Neural progenitor cell (in vitro differentiated cells): ENCODE data around the gene USP15. TPM values are rescaled to one million over a fixed set of nuclear protein-coding genes. Genes with fewer than 3 reads are reported as not detected.

Source experiments
- DNase-seq: peaks from one replicate; pipeline ENCODE4 v3.0.0-alpha.2; 2016; ENCODE audit warnings: low spot score
- H2AFZ ChIP-seq: fragments of 200-600 bp; sonication (generic); replicated peaks from 2 replicates; pipeline ENCODE4 v1.6.1; 2016; ENCODE audit warnings: antibody characterized with exemption
- H3F3A ChIP-seq: fragments of 200-600 bp; sonication (generic); 2 replicates; pipeline ENCODE4 v1.6.1; 2016; ENCODE audit warnings: antibody characterized with exemption, low read depth
- H3K27ac ChIP-seq: fragments of 200-600 bp; sonication (generic); 2 replicates; pipeline ENCODE4 v1.5.1; 2016; ENCODE audit warnings: mild to moderate bottlenecking
- H3K27me3 ChIP-seq: fragments of 200-600 bp; sonication (generic); 2 replicates; pipeline ENCODE4 v1.6.1; 2016; ENCODE audit warnings: mild to moderate bottlenecking, moderate library complexity
- H3K36me3 ChIP-seq: fragments of 200-600 bp; sonication (generic); 2 replicates; pipeline ENCODE4 v1.5.1; 2016
- H3K4me1 ChIP-seq: fragments of 200-600 bp; sonication (generic); 2 replicates; pipeline ENCODE4 v1.6.1; 2016; ENCODE audit warnings: mixed run types
- H3K4me2 ChIP-seq: fragments of 200-600 bp; sonication (generic); 2 replicates; pipeline ENCODE4 v1.6.1; 2016
- H3K4me3 ChIP-seq: fragments of 200-600 bp; sonication (generic); 2 replicates; pipeline ENCODE4 v1.5.1; 2016
- H3K79me2 ChIP-seq: fragments of 200-600 bp; sonication (generic); 2 replicates; pipeline ENCODE4 v1.6.1; 2016; ENCODE audit warnings: low read depth
- H3K9ac ChIP-seq: fragments of 200-600 bp; sonication (generic); 2 replicates; pipeline ENCODE4 v1.6.1; 2016
- H3K9me3 ChIP-seq: fragments of 200-600 bp; sonication (generic); 2 replicates; pipeline ENCODE4 v1.5.1; 2016; ENCODE audit warnings: low read depth
- H4K20me1 ChIP-seq: fragments of 200-600 bp; sonication (generic); 2 replicates; pipeline ENCODE4 v1.6.1; 2016; ENCODE audit warnings: low read depth
- H3K27ac Mint-ChIP-seq: 3 replicates; pipeline ENCODE4 v1.8.0; 2021; ENCODE audit warnings: mixed read lengths
- H3K27me3 Mint-ChIP-seq: 2 replicates; pipeline ENCODE4 v1.8.0; 2022; ENCODE audit warnings: low read depth, mild to moderate bottlenecking, inconsistent platforms, moderate library complexity, mixed read lengths; ENCODE audit not compliant: insufficient read depth
- H3K36me3 Mint-ChIP-seq: 3 replicates; pipeline ENCODE4 v1.8.0; 2021; ENCODE audit warnings: mixed read lengths
- H3K4me1 Mint-ChIP-seq: 3 replicates; pipeline ENCODE4 v1.8.0; 2021; ENCODE audit warnings: mixed read lengths
- H3K4me3 Mint-ChIP-seq: 3 replicates; pipeline ENCODE4 v1.8.0; 2021; ENCODE audit warnings: mild to moderate bottlenecking, moderate library complexity, mixed read lengths
- H3K9me3 Mint-ChIP-seq: 3 replicates; pipeline ENCODE4 v1.8.0; 2020; ENCODE audit warnings: mixed read lengths
- EZH2 ChIP-seq: fragments of 200-600 bp; sonication (generic); IDR thresholded peaks from 2 replicates; pipeline ENCODE4 v1.6.1; 2017; ENCODE audit warnings: antibody characterized with exemption, mild to moderate bottlenecking, moderate library complexity
- EZH2phosphoT487 ChIP-seq: fragments of 200-600 bp; sonication (generic); IDR thresholded peaks from 2 replicates; pipeline ENCODE4 v1.6.1; 2017; ENCODE audit warnings: antibody characterized with exemption
- total RNA-seq: library from RNA; depleted of rRNA; stranded (reverse); fragments of >200 nt; gene quantifications from 2 replicates; pipeline ENCODE4 v1.2.3, GENCODE V29; 2015; ENCODE audit warnings: low replicate concordance
- TF ChIP-seq, protein P1 (sequence below): fragments of 200-600 bp; sonication (generic); IDR thresholded peaks from 2 replicates; pipeline ENCODE4 v1.5.1; 2017; ENCODE audit warnings: antibody characterized with exemption, mild to moderate bottlenecking

USP15 gene
- total RNA-seq, 1 donor from 2014 or later: 36.0 TPM

DNA sequence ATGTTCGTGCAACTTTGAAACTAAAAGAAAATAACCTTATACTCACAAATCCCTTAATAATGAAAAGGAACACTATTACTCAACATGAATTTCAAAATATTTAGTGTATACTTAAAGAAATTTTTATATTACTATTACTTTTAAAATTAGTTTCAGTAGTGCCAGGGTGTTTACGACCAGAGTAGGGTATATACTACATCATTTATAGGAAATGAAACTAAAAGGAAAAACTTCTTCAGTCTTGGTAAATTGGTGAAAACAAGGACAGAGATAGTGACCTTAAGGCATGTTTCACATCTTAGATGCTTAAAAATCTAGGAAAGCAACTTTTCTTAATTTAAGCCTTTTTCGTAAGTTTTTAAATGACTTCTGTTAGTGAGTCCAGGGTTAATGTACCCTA lies 4.5 kb downstream of the USP15 start:
- peaks cover 22% of the 10 kb centered on the region for H4K20me1 ChIP-seq
- H3K9ac ChIP-seq: no peak overlapping the region
- Mint-ChIP-seq H3K27me3 (no peaks in the 10 kb centered on the region), H3K36me3 (no peaks in the 10 kb centered on the region), H3K9me3 (no peaks in the 10 kb centered on the region), H3K4me1 (peaks cover 7% of the 10 kb centered on the region), H3K27ac (no peak overlapping the region), H3K4me3 (no peak overlapping the region)
- TF ChIP-seq EZH2phosphoT487 (no peak), EZH2 (no peak)
- TF ChIP-seq, protein P1, sequence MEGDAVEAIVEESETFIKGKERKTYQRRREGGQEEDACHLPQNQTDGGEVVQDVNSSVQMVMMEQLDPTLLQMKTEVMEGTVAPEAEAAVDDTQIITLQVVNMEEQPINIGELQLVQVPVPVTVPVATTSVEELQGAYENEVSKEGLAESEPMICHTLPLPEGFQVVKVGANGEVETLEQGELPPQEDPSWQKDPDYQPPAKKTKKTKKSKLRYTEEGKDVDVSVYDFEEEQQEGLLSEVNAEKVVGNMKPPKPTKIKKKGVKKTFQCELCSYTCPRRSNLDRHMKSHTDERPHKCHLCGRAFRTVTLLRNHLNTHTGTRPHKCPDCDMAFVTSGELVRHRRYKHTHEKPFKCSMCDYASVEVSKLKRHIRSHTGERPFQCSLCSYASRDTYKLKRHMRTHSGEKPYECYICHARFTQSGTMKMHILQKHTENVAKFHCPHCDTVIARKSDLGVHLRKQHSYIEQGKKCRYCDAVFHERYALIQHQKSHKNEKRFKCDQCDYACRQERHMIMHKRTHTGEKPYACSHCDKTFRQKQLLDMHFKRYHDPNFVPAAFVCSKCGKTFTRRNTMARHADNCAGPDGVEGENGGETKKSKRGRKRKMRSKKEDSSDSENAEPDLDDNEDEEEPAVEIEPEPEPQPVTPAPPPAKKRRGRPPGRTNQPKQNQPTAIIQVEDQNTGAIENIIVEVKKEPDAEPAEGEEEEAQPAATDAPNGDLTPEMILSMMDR: no peak
- H3F3A ChIP-seq: peaks cover 9% of the 10 kb centered on the region
- H3K9me3 ChIP-seq: no peaks in the 10 kb centered on the region
- H3K36me3 ChIP-seq: no peaks in the 10 kb centered on the region
- H3K4me3 ChIP-seq: no peak overlapping the region
- H3K79me2 ChIP-seq: peaks cover 93% of the 10 kb centered on the region
- no peak overlapping the region for H3K4me2 ChIP-seq
- no peak for DNase-seq
- H3K27me3 ChIP-seq: no peaks in the 10 kb centered on the region
- peaks cover 8% of the 10 kb centered on the region for H3K4me1 ChIP-seq
- H3K27ac ChIP-seq: no peak overlapping the region
- no peak overlapping the region for H2AFZ ChIP-seq

DNA sequence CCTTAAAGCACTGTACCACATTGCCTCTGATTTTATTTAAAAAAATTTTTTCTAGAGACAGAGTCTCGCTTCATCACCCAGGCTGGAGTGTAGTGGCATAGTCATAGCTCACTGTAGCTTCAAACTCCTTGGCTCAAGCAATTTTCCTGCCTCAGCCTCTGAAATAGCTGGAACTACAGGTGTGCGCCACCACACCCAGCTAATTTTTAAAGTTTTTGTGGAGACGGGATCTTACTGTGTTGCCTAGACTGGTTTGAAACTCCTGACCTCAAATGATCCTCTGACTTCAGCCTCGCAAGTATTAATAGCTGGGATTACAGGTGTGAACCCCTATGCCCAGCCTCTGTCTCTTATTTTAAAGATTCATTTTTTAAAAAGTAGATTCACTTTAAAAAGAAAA lies 5.3 kb downstream of the USP15 start:
- no peak overlapping the region for H3K27ac Mint-ChIP-seq
- DNase-seq: no peak
- no peaks in the 10 kb centered on the region for H3K9me3 Mint-ChIP-seq
- peaks cover 29% of the 10 kb centered on the region for H4K20me1 ChIP-seq
- H3K79me2 ChIP-seq: peaks cover 98% of the 10 kb centered on the region
- H3K9ac ChIP-seq: no peak overlapping the region
- no peak overlapping the region for H2AFZ ChIP-seq
- H3K4me1 Mint-ChIP-seq: peaks cover 7% of the 10 kb centered on the region
- H3F3A ChIP-seq: peaks cover 6% of the 10 kb centered on the region
- H3K36me3 Mint-ChIP-seq: no peaks in the 10 kb centered on the region
- H3K9me3 ChIP-seq: no peaks in the 10 kb centered on the region
- no peak overlapping the region for H3K4me3 ChIP-seq
- H3K27me3 ChIP-seq: no peaks in the 10 kb centered on the region
- no peak overlapping the region for H3K4me2 ChIP-seq
- no peak overlapping the region for H3K4me3 Mint-ChIP-seq
- peaks cover 8% of the 10 kb centered on the region for H3K4me1 ChIP-seq
- no peaks in the 10 kb centered on the region for H3K36me3 ChIP-seq
- no peak overlapping the region for H3K27ac ChIP-seq
- no peaks in the 10 kb centered on the region for H3K27me3 Mint-ChIP-seq
- TF ChIP-seq EZH2phosphoT487: no peak
- TF ChIP-seq, protein P1: no peak
- TF ChIP-seq EZH2: no peak

DNA sequence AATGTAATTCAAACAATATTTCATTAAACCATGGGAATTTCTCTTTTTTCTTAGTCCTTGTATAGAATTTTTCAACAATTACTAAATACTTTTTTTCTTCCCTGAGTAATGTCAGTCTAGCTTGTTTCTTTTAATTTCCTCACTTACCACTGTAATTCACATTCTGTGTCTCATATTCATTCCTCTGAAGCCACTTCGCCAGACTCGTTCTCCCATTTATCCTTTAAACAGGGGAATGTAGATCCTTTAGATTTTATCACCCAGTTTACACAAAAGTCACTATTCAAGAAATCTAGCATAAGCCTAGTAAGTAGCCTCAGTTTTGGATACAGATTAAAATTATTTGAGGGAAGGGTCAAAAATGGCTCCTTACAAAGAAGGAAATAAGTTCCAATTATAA lies 6.8 kb downstream of the USP15 start:
- no peaks in the 10 kb centered on the region for H3K36me3 ChIP-seq
- no peaks in the 10 kb centered on the region for H3K4me1 ChIP-seq
- Mint-ChIP-seq H3K27ac (no peak overlapping the region), H3K9me3 (no peaks in the 10 kb centered on the region), H3K36me3 (no peaks in the 10 kb centered on the region), H3K4me1 (peaks cover 2% of the 10 kb centered on the region), H3K27me3 (no peaks in the 10 kb centered on the region), H3K4me3 (no peak overlapping the region)
- no peak overlapping the region for H3K4me2 ChIP-seq
- H3F3A ChIP-seq: no peaks in the 10 kb centered on the region
- H3K27ac ChIP-seq: no peak overlapping the region
- no peak overlapping the region for H2AFZ ChIP-seq
- peaks cover 30% of the 10 kb centered on the region for H4K20me1 ChIP-seq
- no peak overlapping the region for H3K4me3 ChIP-seq
- no peaks in the 10 kb centered on the region for H3K9me3 ChIP-seq
- H3K27me3 ChIP-seq: no peaks in the 10 kb centered on the region
- peaks cover 98% of the 10 kb centered on the region for H3K79me2 ChIP-seq
- DNase-seq: no peak
- no peak overlapping the region for H3K9ac ChIP-seq
- TF ChIP-seq EZH2phosphoT487: no peak

DNA sequence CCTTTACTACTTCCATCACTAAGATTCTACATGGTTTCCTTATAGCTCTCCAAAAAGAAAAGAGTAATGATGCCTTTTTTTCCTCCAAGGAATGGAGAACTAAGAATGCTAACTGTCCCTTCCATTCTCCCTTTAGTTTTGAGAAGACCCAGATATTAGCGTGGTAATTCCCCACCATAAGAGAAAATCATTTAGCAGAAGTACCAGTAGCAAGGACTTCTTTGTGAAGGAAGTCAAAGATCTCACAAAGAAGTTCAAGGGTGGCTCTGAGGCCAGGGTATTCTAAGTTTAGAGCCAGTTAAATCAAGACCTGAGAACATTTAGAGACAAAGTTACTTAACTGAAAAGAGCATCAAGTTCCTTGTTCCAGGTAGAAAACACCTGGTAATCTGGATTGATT lies 7.3 kb downstream of the USP15 start:
- Mint-ChIP-seq H3K9me3 (no peaks in the 10 kb centered on the region), H3K4me3 (no peak overlapping the region), H3K27me3 (no peaks in the 10 kb centered on the region), H3K27ac (no peak overlapping the region), H3K4me1 (no peaks in the 10 kb centered on the region), H3K36me3 (no peaks in the 10 kb centered on the region)
- Histone ChIP-seq H3K4me1 (no peaks in the 10 kb centered on the region), H3K4me3 (no peak overlapping the region), H3K27ac (no peak overlapping the region), H3F3A (no peaks in the 10 kb centered on the region), H3K79me2 (peaks cover 98% of the 10 kb centered on the region), H3K9me3 (no peaks in the 10 kb centered on the region), H3K27me3 (no peaks in the 10 kb centered on the region), H4K20me1 (peaks cover 30% of the 10 kb centered on the region), H3K36me3 (no peaks in the 10 kb centered on the region), H3K4me2 (no peak overlapping the region), H3K9ac (no peak overlapping the region), H2AFZ (no peak overlapping the region)
- TF ChIP-seq EZH2phosphoT487 (no peak), EZH2 (no peak)
- TF ChIP-seq, protein P1: no peak
- no peak for DNase-seq
